PC-3 (cell line): ENCODE data around the gene PLPPR4.

Experiments used
- CTCF ChIP-seq: fragments of 300-600 bp; sonication (generic); conservative IDR thresholded peaks from 2 replicates; pipeline ENCODE4 v1.5.1; 2017; ENCODE audit warnings: antibody characterized with exemption, low read depth, mild to moderate bottlenecking, low read length
- EZH2 ChIP-seq: fragments of 300-600 bp; sonication (generic); IDR thresholded peaks from one replicate; pipeline ENCODE4 v1.6.1; 2017; ENCODE audit warnings: antibody characterized with exemption, mild to moderate bottlenecking, low read length; ENCODE audit not compliant: unreplicated experiment
- EZH2phosphoT487 ChIP-seq: fragments of 300-600 bp; sonication (generic); IDR thresholded peaks from 2 replicates; pipeline ENCODE4 v1.6.1; 2018; ENCODE audit warnings: mild to moderate bottlenecking, antibody characterized with exemption, low read length, borderline replicate concordance

- no peak for TF ChIP-seq CTCF
- no peak for TF ChIP-seq EZH2
- no peak for TF ChIP-seq EZH2phosphoT487
Measured at GRCh38 chr1:99358770-99359169, 94.5 kb downstream of the PLPPR4 start.
